Measurements from ENCODE around the gene VPS8.

GRCh38 chr3:184953401-184953800 is 141.4 kb downstream of the VPS8 start:
- TF ChIP-seq POLR2A (IDR thresholded peaks at IDR 0.05), result no peak
- no peak for TF ChIP-seq CTCF (IDR thresholded peaks at IDR 0.05)
